Measurements from ENCODE around the gene WWOX.

DNA sequence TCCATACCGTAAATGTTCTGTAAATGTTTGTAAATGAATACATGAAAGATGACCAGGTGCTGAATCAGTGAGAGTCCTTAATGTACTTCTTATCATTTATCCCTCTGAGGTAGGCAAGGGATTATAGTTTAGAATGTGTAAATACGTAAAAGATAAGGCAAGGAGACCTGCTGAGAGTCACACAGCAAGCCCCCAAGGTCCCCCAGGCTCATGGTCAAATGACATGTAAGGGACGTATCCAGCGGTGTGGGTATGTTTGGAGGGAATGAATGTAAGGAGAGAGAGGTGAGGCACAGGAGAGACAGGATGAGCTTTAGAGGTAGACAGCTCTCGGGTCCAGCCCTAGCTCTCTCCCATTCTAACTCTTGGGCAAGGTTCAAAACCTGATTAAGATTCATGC is 341.8 kb downstream of the WWOX start:
- TF ChIP-seq, protein P1, sequence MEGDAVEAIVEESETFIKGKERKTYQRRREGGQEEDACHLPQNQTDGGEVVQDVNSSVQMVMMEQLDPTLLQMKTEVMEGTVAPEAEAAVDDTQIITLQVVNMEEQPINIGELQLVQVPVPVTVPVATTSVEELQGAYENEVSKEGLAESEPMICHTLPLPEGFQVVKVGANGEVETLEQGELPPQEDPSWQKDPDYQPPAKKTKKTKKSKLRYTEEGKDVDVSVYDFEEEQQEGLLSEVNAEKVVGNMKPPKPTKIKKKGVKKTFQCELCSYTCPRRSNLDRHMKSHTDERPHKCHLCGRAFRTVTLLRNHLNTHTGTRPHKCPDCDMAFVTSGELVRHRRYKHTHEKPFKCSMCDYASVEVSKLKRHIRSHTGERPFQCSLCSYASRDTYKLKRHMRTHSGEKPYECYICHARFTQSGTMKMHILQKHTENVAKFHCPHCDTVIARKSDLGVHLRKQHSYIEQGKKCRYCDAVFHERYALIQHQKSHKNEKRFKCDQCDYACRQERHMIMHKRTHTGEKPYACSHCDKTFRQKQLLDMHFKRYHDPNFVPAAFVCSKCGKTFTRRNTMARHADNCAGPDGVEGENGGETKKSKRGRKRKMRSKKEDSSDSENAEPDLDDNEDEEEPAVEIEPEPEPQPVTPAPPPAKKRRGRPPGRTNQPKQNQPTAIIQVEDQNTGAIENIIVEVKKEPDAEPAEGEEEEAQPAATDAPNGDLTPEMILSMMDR (IDR thresholded peaks at IDR 0.05), result no peak
- TF ChIP-seq POLR2A (IDR thresholded peaks at IDR 0.05), result no peak

Data from right lobe of liver (tissue), 4 donors.